ENCODE measurements around the gene KIAA1671.
"Not testable (repeated sequence)": the region's sequence is repeated elsewhere in the genome, so short reads cannot be mapped to it uniquely, and the experiment has no call there.

DNA sequence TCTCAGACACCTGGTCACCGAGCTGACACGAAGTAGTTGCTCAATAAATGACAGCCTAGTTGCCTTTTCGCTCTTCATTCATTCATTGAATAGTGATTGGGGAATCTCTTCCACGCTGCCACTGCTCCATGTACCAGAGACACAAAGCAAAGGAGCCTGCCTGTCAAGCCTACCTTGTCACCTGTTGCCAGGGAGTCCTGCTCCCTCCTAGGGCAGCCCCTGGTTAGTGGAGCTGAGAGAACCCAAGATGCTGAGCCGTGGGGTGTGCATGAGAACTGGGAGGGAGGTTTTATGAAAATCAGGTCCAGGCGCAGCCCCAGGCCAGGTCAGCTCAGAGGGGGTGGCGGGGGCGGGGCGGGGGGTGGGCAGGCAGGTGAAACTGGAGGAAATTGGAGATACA is 285.5 kb downstream of the KIAA1671 start:
- TF ChIP-seq, protein P1, sequence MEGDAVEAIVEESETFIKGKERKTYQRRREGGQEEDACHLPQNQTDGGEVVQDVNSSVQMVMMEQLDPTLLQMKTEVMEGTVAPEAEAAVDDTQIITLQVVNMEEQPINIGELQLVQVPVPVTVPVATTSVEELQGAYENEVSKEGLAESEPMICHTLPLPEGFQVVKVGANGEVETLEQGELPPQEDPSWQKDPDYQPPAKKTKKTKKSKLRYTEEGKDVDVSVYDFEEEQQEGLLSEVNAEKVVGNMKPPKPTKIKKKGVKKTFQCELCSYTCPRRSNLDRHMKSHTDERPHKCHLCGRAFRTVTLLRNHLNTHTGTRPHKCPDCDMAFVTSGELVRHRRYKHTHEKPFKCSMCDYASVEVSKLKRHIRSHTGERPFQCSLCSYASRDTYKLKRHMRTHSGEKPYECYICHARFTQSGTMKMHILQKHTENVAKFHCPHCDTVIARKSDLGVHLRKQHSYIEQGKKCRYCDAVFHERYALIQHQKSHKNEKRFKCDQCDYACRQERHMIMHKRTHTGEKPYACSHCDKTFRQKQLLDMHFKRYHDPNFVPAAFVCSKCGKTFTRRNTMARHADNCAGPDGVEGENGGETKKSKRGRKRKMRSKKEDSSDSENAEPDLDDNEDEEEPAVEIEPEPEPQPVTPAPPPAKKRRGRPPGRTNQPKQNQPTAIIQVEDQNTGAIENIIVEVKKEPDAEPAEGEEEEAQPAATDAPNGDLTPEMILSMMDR (IDR thresholded peaks at IDR 0.05), result not testable (repeated sequence)
- not testable (repeated sequence) for TF ChIP-seq EZH2 (IDR thresholded peaks at IDR 0.05; ENCODE audit: borderline replicate concordance, insufficient read depth, low read depth, low read length, poor library complexity, severe bottlenecking)
